Heart left ventricle (tissue), 13 donors: ENCODE measurements around the gene CPNE5.

Experiments used
- POLR2A ChIP-seq, 2 donors: fragments of 450-650 bp; IDR thresholded peaks; one replicate each; pipeline ENCODE4 v1.6.1; 2017; ENCODE audit warnings: antibody characterized with exemption in 2 of 2, mild to moderate bottlenecking in 2 of 2, moderate library complexity in 2 of 2
- TF ChIP-seq, protein P1 (sequence below), 12 donors: fragments of 200-600 bp; sonication (generic) in 4 of 12; IDR thresholded peaks; one replicate each; pipeline versions ENCODE4 v1.5.0 to v1.8.0; 2018 to 2022; ENCODE audit warnings: antibody characterized with exemption in 12 of 12, mild to moderate bottlenecking in 5 of 12
- donor health status: ischemic (EF 13 %, LVEDD 7.1; RV severe dilation, severe dysfunction).
- donor health status: DM: no; HTN: yes; CAD: no.
- donor health status: DM: no; HTN: no; CAD: no.
- donor health status: ischemic (EF 25% LVEDD 6.9; RV normal size, moderate dysfunction).
- donor health status: ischemic (EF 25% LVEDD 5.7; RV mildly dilated, moderate dysfunction).
- donor health status: ischemic (EF 35%, LVEDD 5.7; RV mildly dilated, moderate dysfunction).
- donor health status: nonischemic (EF 11% LVEDD 7.7; RV severe dilation, severe dysfunction).
- donor health status: DM: yes; HTN: yes; CAD: no.
- donor health status: PGD.
- donor health status: ischemic (EF 29% LVEDD 5.4; RV normal size, mild dysfunction).
- donor health status: nonischemic (EF 23%, LVEDD 6.1; RV moderate dilation, normal function).

GRCh38 chr6:36888115-36888643 is 48.9 kb upstream of the CPNE5 start:
- no peak for TF ChIP-seq POLR2A (IDR thresholded peaks at IDR 0.05)
- TF ChIP-seq, protein P1, sequence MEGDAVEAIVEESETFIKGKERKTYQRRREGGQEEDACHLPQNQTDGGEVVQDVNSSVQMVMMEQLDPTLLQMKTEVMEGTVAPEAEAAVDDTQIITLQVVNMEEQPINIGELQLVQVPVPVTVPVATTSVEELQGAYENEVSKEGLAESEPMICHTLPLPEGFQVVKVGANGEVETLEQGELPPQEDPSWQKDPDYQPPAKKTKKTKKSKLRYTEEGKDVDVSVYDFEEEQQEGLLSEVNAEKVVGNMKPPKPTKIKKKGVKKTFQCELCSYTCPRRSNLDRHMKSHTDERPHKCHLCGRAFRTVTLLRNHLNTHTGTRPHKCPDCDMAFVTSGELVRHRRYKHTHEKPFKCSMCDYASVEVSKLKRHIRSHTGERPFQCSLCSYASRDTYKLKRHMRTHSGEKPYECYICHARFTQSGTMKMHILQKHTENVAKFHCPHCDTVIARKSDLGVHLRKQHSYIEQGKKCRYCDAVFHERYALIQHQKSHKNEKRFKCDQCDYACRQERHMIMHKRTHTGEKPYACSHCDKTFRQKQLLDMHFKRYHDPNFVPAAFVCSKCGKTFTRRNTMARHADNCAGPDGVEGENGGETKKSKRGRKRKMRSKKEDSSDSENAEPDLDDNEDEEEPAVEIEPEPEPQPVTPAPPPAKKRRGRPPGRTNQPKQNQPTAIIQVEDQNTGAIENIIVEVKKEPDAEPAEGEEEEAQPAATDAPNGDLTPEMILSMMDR (IDR thresholded peaks at IDR 0.05): no peak
